WTC11 (cell line): Measurements from ENCODE around the gene AHRR. TPM values are rescaled to one million over a fixed set of nuclear protein-coding genes. Genes with fewer than 3 reads are reported as not detected.
A peak's percentile ranks its signal among the peaks of the same experiment; 100 is the strongest.

Experiments
- ATAC-seq: fragments of 200-7000 bp; cut with Tn5 transposase; 2 replicates; pipeline ENCODE4 v1.10.0; 2021; ENCODE audit warnings: mild to moderate bottlenecking, moderate library complexity
- CTCF ChIA-PET: fragments of 300-600 bp; sonication (Branson Sonifier 250); formaldehyde crosslinking; loops from one replicate; lab custom pipeline; 2021; ENCODE audit warnings: antibody characterized with exemption; lab: Charles Lee
- POLR2A ChIA-PET: fragments of 350-600 bp; sonication (Branson Sonifier 250); formaldehyde crosslinking; loops from one replicate; lab custom pipeline; 2021; ENCODE audit warnings: antibody characterized with exemption; lab: Charles Lee
- DNase-seq: peaks from one replicate; pipeline ENCODE4 v3.0.0; 2021; ENCODE audit warnings: low spot score
- H3K27ac Mint-ChIP-seq: 2 replicates; pipeline ENCODE4 v1.8.0; 2021; ENCODE audit warnings: mixed read lengths
- H3K27me3 Mint-ChIP-seq: 2 replicates; pipeline ENCODE4 v1.8.0; 2021; ENCODE audit warnings: low read depth, mild to moderate bottlenecking, moderate library complexity, mixed read lengths
- H3K36me3 Mint-ChIP-seq: 2 replicates; pipeline ENCODE4 v1.8.0; 2021; ENCODE audit warnings: mixed read lengths
- H3K4me1 Mint-ChIP-seq: 2 replicates; pipeline ENCODE4 v1.8.0; 2022; ENCODE audit warnings: mixed read lengths
- H3K4me3 Mint-ChIP-seq: 2 replicates; pipeline ENCODE4 v1.8.0; 2021; ENCODE audit warnings: mild to moderate bottlenecking, moderate library complexity, mixed read lengths
- H3K9me3 Mint-ChIP-seq: 2 replicates; pipeline ENCODE4 v1.8.0; 2021; ENCODE audit warnings: mixed read lengths
- ARID4B ChIP-seq: sonication (generic); formaldehyde crosslinking; IDR thresholded peaks from 2 replicates; pipeline ENCODE4 v1.8.0; 2023; ENCODE audit warnings: missing genetic modification reagents, mild to moderate bottlenecking, borderline replicate concordance
- CTCF ChIP-seq: fragments of 200-600 bp; IDR thresholded peaks from 2 replicates; pipeline ENCODE4 v1.8.0; 2022; ENCODE audit warnings: antibody characterized with exemption
- EMX1 ChIP-seq: fragments of 250-450 bp; sonication (Bioruptor Pico); IDR thresholded peaks from 2 replicates; pipeline ENCODE4 v1.8.0; 2021; ENCODE audit warnings: mild to moderate bottlenecking
- ESRRA ChIP-seq: sonication (generic); formaldehyde crosslinking; IDR thresholded peaks from 2 replicates; pipeline ENCODE4 v1.8.1; 2022; ENCODE audit warnings: mild to moderate bottlenecking, missing genetic modification reagents, borderline replicate concordance
- KAT7 ChIP-seq: sonication (generic); formaldehyde crosslinking; IDR thresholded peaks from 2 replicates; pipeline ENCODE4 v1.8.1; 2023; ENCODE audit warnings: missing genetic modification reagents, mild to moderate bottlenecking, borderline replicate concordance
- MXD4 ChIP-seq: fragments of 250-450 bp; sonication (Bioruptor Pico); IDR thresholded peaks from 2 replicates; pipeline ENCODE4 v1.8.0; 2021; ENCODE audit warnings: mild to moderate bottlenecking, moderate library complexity, borderline replicate concordance
- MYBL2 ChIP-seq: sonication (generic); formaldehyde crosslinking; IDR thresholded peaks from 2 replicates; pipeline ENCODE4 v1.8.1; 2023; ENCODE audit warnings: mild to moderate bottlenecking, moderate library complexity, missing genetic modification reagents
- NFE2L1 ChIP-seq: sonication (generic); formaldehyde crosslinking; IDR thresholded peaks from 2 replicates; pipeline ENCODE4 v1.8.1; 2023; ENCODE audit warnings: missing genetic modification reagents
- NR3C1 ChIP-seq: sonication (generic); formaldehyde crosslinking; conservative IDR thresholded peaks from 2 replicates; pipeline ENCODE4 v1.8.1; 2023; ENCODE audit warnings: low read depth, mild to moderate bottlenecking, missing genetic modification reagents
- SOX15 ChIP-seq: fragments of 250-450 bp; sonication (Bioruptor Pico); IDR thresholded peaks from 2 replicates; pipeline ENCODE4 v1.9.0; 2021; ENCODE audit warnings: mild to moderate bottlenecking
- ZBTB21 ChIP-seq: sonication (generic); formaldehyde crosslinking; IDR thresholded peaks from 2 replicates; pipeline ENCODE4 v1.8.1; 2023; ENCODE audit warnings: mild to moderate bottlenecking, missing genetic modification reagents, borderline replicate concordance
- ZBTB43 ChIP-seq: sonication (generic); formaldehyde crosslinking; IDR thresholded peaks from 2 replicates; pipeline ENCODE4 v1.8.1; 2023; ENCODE audit warnings: mild to moderate bottlenecking, missing genetic modification reagents
- ZNF138 ChIP-seq: sonication (generic); formaldehyde crosslinking; conservative IDR thresholded peaks from 2 replicates; pipeline ENCODE4 v1.8.1; 2022; ENCODE audit warnings: mild to moderate bottlenecking, moderate library complexity, missing genetic modification reagents
- total RNA-seq: library from RNA; stranded (reverse); gene quantifications from 3 replicates; pipeline ENCODE4 v1.2.3, GENCODE V29; 2021

AHRR gene
- total RNA-seq, 1 experiment from 2014 or later, result 4.5 TPM

GRCh38 chr5:436641-436975 is 115.1 kb downstream of the AHRR start:
- Mint-ChIP-seq H3K4me1 (no peaks in the 10 kb centered on the region), H3K9me3 (no peaks in the 10 kb centered on the region)

GRCh38 chr5:437281-437771 is 115.8 kb downstream of the AHRR start:
- peak; percentile 11 for DNase-seq
- CTCF ChIA-PET, result interaction anchor here (1.1 to 2.7 kb wide), 9 partner anchors 9 to 120 kb away, joined by 3 to 27 read pairs (median 6); partner anchors contain the start of gene AHRR

More at GRCh38 chr5:436641-436975, 115.1 kb downstream of the AHRR start:
- TF ChIP-seq CTCF (peak; percentile 14; the same call in 1 of the 2 replicates), ZBTB21 (CRISPR knock-in tag) (no peak)
- TF ChIP-seq, all 79 proteins: peak for 1
- no peak overlapping the region for H3K27ac Mint-ChIP-seq
- no peak for DNase-seq
- POLR2A ChIA-PET, result no interaction called here
- no peak overlapping the region for H3K4me3 Mint-ChIP-seq
- no peak for ATAC-seq
- H3K36me3 Mint-ChIP-seq, result no peaks in the 10 kb centered on the region
- CTCF ChIA-PET, result interaction anchor here (0.6 to 2.7 kb wide), 14 partner anchors 10 to 121 kb away, joined by 3 to 27 read pairs (median 3); partner anchors contain the start of gene AHRR
- H3K27me3 Mint-ChIP-seq, result peaks cover 2% of the 10 kb centered on the region

More at GRCh38 chr5:437281-437771, 115.8 kb downstream of the AHRR start:
- no peaks in the 10 kb centered on the region for H3K9me3 Mint-ChIP-seq
- no peak for TF ChIP-seq KAT7 (CRISPR knock-in tag)
- TF ChIP-seq SOX15, result no peak
- no peak for TF ChIP-seq NFE2L1 (CRISPR knock-in tag)
- TF ChIP-seq ZBTB21 (CRISPR knock-in tag), result no peak
- TF ChIP-seq EMX1, result no peak
- TF ChIP-seq NR3C1 (CRISPR knock-in tag), result no peak
- TF ChIP-seq ARID4B (CRISPR knock-in tag), result no peak
- TF ChIP-seq ESRRA (CRISPR knock-in tag), result no peak
- TF ChIP-seq ZNF138 (CRISPR knock-in tag), result no peak
- TF ChIP-seq MYBL2 (CRISPR knock-in tag), result no peak
- TF ChIP-seq MXD4, result no peak
- no peak for TF ChIP-seq ZBTB43 (CRISPR knock-in tag)
- ATAC-seq, result no peak
- POLR2A ChIA-PET, result no interaction called here
- no peak overlapping the region for H3K27ac Mint-ChIP-seq
- peaks cover 5% of the 10 kb centered on the region for H3K4me1 Mint-ChIP-seq
- no peaks in the 10 kb centered on the region for H3K36me3 Mint-ChIP-seq
- H3K27me3 Mint-ChIP-seq, result peaks cover 5% of the 10 kb centered on the region
- no peak overlapping the region for H3K4me3 Mint-ChIP-seq
